CD4-positive, CD25-positive, alpha-beta regulatory T cell (primary cell): ENCODE data around the gene MAGI1. TPM values are rescaled to one million over a fixed set of nuclear protein-coding genes. Genes with fewer than 3 reads are reported as not detected.

ENCODE experiments used
- ATAC-seq, 2 donors: fragments of 150-1000 bp; cut with Tn5 transposase; one replicate each; pipeline ENCODE4 v1.10.0; 2021; ENCODE audit warnings: low read depth in 2 of 2, moderate number of reproducible peaks in 2 of 2, moderate library complexity in 1 of 2
- DNase-seq, 3 donors: peaks; one replicate each; pipeline versions ENCODE4 v3.0.0 to v3.0.0-alpha.2; 2012 to 2022; ENCODE audit warnings: mixed read lengths in 1 of 3
- H3K27ac ChIP-seq: one replicate; pipeline ENCODE4 v1.7.0; 2013; ENCODE audit warnings: mild to moderate bottlenecking, low read length; ENCODE audit not compliant: insufficient read depth, poor library complexity, severe bottlenecking
- H3K27me3 ChIP-seq: one replicate; pipeline ENCODE4 v1.7.0; 2013; ENCODE audit warnings: low read length; ENCODE audit not compliant: control insufficient read depth, insufficient read depth
- H3K36me3 ChIP-seq: one replicate; pipeline ENCODE4 v1.7.0; 2013; ENCODE audit warnings: mild to moderate bottlenecking, low read length, moderate library complexity; ENCODE audit not compliant: control insufficient read depth, insufficient read depth
- H3K4me1 ChIP-seq: 2 replicates; pipeline ENCODE4 v1.7.0; 2013; ENCODE audit warnings: mild to moderate bottlenecking, low read length; ENCODE audit not compliant: insufficient read depth, control insufficient read depth, poor library complexity, severe bottlenecking
- H3K4me3 ChIP-seq: one replicate; pipeline ENCODE4 v1.7.0; 2013; ENCODE audit warnings: low read depth, mild to moderate bottlenecking, low read length, moderate library complexity
- H3K9me3 ChIP-seq, 2 experiments: 1 replicate in 1 of 2; 2 replicates in 1 of 2; pipeline ENCODE4 v1.7.0; 2013; ENCODE audit warnings: low read length in 2 of 2, mild to moderate bottlenecking in 1 of 2, moderate library complexity in 1 of 2; ENCODE audit not compliant: control insufficient read depth in 2 of 2
- H3K27ac Mint-ChIP-seq, 3 donors: one replicate each; pipeline ENCODE4 v1.8.0; 2020 to 2022; ENCODE audit warnings: mild to moderate bottlenecking in 3 of 3, mixed read lengths in 3 of 3, moderate library complexity in 2 of 3
- H3K27me3 Mint-ChIP-seq: one replicate; pipeline ENCODE4 v1.8.0; 2022; ENCODE audit warnings: mild to moderate bottlenecking, mixed read lengths
- H3K36me3 Mint-ChIP-seq: one replicate; pipeline ENCODE4 v1.8.0; 2020; ENCODE audit warnings: mixed read lengths
- H3K4me1 Mint-ChIP-seq, 4 donors: one replicate each; pipeline ENCODE4 v1.8.0; 2020 to 2022; ENCODE audit warnings: mixed read lengths in 4 of 4, mild to moderate bottlenecking in 1 of 4
- H3K4me3 Mint-ChIP-seq, 4 donors: one replicate each; pipeline ENCODE4 v1.8.0; 2020 to 2022; ENCODE audit warnings: mild to moderate bottlenecking in 4 of 4, mixed read lengths in 4 of 4, moderate library complexity in 3 of 4
- H3K9me3 Mint-ChIP-seq, 7 donors: one replicate each; pipeline ENCODE4 v1.8.0; 2020 to 2022; ENCODE audit warnings: mixed read lengths in 7 of 7, mild to moderate bottlenecking in 3 of 7, moderate library complexity in 2 of 7
- polyA plus RNA-seq, 4 donors: library from polyadenylated mRNA; unstranded; fragments of 300-500 nt; fragmentation: Illumina TruSeq; gene quantifications; one replicate each; pipeline ENCODE4 v1.2.3, GENCODE V29; 2021
- total RNA-seq: library from RNA; stranded (reverse); gene quantifications from one replicate; pipeline ENCODE4 v1.2.3, GENCODE V29; 2022

The MAGI1 gene
- total and polyA plus RNA-seq, 5 donors from 2014 or later = 0.10 to 0.44 (median 0.19) TPM; not detected in 1

DNA sequence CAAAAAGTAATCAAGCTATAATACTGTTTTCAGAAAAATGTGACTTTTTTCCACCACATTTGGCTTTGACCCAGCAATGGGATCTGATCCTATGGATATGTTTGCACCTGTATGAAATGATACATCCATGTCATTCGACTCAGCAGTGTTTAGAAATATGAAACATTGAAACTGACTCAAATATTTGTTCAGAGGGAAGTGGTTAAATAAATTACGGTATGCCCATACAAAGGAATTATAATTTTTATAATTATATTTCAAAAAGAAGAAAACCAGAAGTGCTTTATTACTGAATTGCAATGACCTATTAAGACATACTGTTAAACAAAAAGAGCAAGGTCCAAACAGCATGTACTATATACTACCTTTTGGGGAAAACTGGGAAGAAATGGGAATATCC is 546.5 kb downstream of the MAGI1 start:
- Histone ChIP-seq H3K4me1 (no peaks in the 10 kb centered on the region), H3K27me3 (no peaks in the 10 kb centered on the region), H3K27ac (no peak overlapping the region), H3K9me3 (no peaks in the 10 kb centered on the region), H3K36me3 (no peaks in the 10 kb centered on the region), H3K4me3 (no peak overlapping the region)
- DNase-seq (no peak), ATAC-seq (no peak)
- Mint-ChIP-seq H3K27ac (no peak overlapping the region), H3K27me3 (no peaks in the 10 kb centered on the region), H3K4me1 (no peaks in the 10 kb centered on the region), H3K9me3 (peaks cover 0 to 12% (median 4%) of the 10 kb centered on the region in 7 donors), H3K36me3 (no peaks in the 10 kb centered on the region), H3K4me3 (no peak overlapping the region)

- no peaks in the 10 kb centered on the region for H3K4me1 ChIP-seq
- H3K27ac ChIP-seq = no peak overlapping the region
- no peaks in the 10 kb centered on the region for H3K36me3 ChIP-seq
- DNase-seq = no peak
- peaks cover 4% of the 10 kb centered on the region for H3K27me3 Mint-ChIP-seq
- no peaks in the 10 kb centered on the region for H3K36me3 Mint-ChIP-seq
- no peak for ATAC-seq
- H3K9me3 ChIP-seq = no peaks in the 10 kb centered on the region
- no peak overlapping the region for H3K4me3 Mint-ChIP-seq
- H3K27ac Mint-ChIP-seq = no peak overlapping the region
- no peaks in the 10 kb centered on the region for H3K27me3 ChIP-seq
- no peaks in the 10 kb centered on the region for H3K4me1 Mint-ChIP-seq
- no peak overlapping the region for H3K4me3 ChIP-seq
- H3K9me3 Mint-ChIP-seq = peaks cover 0 to 7% (median 3%) of the 10 kb centered on the region in 7 donors
Measured at GRCh38 chr3:65490114-65490513, 548.6 kb downstream of the MAGI1 start.

- Histone ChIP-seq H3K27me3 (no peaks in the 10 kb centered on the region), H3K4me1 (no peaks in the 10 kb centered on the region), H3K36me3 (no peaks in the 10 kb centered on the region), H3K4me3 (no peak overlapping the region), H3K9me3 (no peaks in the 10 kb centered on the region), H3K27ac (no peak overlapping the region)
- no peak overlapping the region for H3K4me3 Mint-ChIP-seq
- peaks cover 0 to 7% (median 3%) of the 10 kb centered on the region in 7 donors for H3K9me3 Mint-ChIP-seq
- ATAC-seq (no peak), DNase-seq (no peak)
- H3K27me3 Mint-ChIP-seq = peaks cover 4% of the 10 kb centered on the region
- H3K4me1 Mint-ChIP-seq = no peaks in the 10 kb centered on the region
- no peaks in the 10 kb centered on the region for H3K36me3 Mint-ChIP-seq
- no peak overlapping the region for H3K27ac Mint-ChIP-seq
Measured at GRCh38 chr3:65489253-65489652, 549.5 kb downstream of the MAGI1 start.

- Histone ChIP-seq H3K4me3 (no peak overlapping the region), H3K27me3 (no peaks in the 10 kb centered on the region), H3K27ac (no peak overlapping the region), H3K4me1 (no peaks in the 10 kb centered on the region), H3K9me3 (no peaks in the 10 kb centered on the region), H3K36me3 (no peaks in the 10 kb centered on the region)
- Mint-ChIP-seq H3K27ac (no peak overlapping the region), H3K36me3 (no peaks in the 10 kb centered on the region), H3K4me3 (no peak overlapping the region), H3K27me3 (peaks cover 4% of the 10 kb centered on the region), H3K4me1 (no peaks in the 10 kb centered on the region), H3K9me3 (peaks cover 0 to 3% (median 0%) of the 10 kb centered on the region in 7 donors)
- DNase-seq = no peak
- no peak for ATAC-seq
Measured at GRCh38 chr3:65485826-65486469, 552.8 kb downstream of the MAGI1 start.

GRCh38 chr3:65484964-65485363 is 553.8 kb downstream of the MAGI1 start:
- no peak overlapping the region for H3K27ac ChIP-seq
- H3K4me3 Mint-ChIP-seq = no peak overlapping the region
- H3K27me3 ChIP-seq = no peaks in the 10 kb centered on the region
- no peaks in the 10 kb centered on the region for H3K4me1 Mint-ChIP-seq
- no peaks in the 10 kb centered on the region for H3K4me1 ChIP-seq
- no peaks in the 10 kb centered on the region for H3K9me3 ChIP-seq
- H3K27ac Mint-ChIP-seq = no peak overlapping the region
- H3K36me3 Mint-ChIP-seq = no peaks in the 10 kb centered on the region
- peaks cover 0 to 3% (median 0%) of the 10 kb centered on the region in 7 donors for H3K9me3 Mint-ChIP-seq
- peaks cover 4% of the 10 kb centered on the region for H3K27me3 Mint-ChIP-seq
- DNase-seq = no peak
- no peaks in the 10 kb centered on the region for H3K36me3 ChIP-seq
- no peak overlapping the region for H3K4me3 ChIP-seq
- ATAC-seq = no peak

DNA sequence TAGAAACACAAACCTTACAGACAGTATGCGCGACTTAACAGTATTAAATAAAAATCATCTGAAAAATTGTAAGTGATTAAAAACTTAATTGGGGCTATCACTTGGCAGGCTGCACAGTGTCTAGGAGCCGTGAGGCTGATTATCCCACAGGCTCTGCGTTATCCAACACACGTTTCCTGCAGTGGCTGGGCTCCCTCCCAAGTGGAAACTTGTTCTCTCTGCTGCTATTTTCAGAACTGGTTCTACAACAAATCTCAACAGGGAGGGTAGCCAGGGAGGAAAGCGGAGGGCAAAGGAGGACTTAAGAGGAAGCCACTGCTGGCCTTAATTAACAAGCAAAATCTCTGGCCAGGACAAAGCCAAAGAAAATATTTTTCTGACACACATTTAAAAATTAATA is 555.2 kb downstream of the MAGI1 start:
- Histone ChIP-seq H3K27ac (no peak overlapping the region), H3K27me3 (no peaks in the 10 kb centered on the region), H3K36me3 (no peaks in the 10 kb centered on the region), H3K9me3 (no peaks in the 10 kb centered on the region), H3K4me1 (no peaks in the 10 kb centered on the region), H3K4me3 (no peak overlapping the region)
- peaks cover 0 to 3% (median 0%) of the 10 kb centered on the region in 7 donors for H3K9me3 Mint-ChIP-seq
- ATAC-seq (no peak), DNase-seq (no peak)
- H3K4me3 Mint-ChIP-seq = no peak overlapping the region
- no peaks in the 10 kb centered on the region for H3K36me3 Mint-ChIP-seq
- H3K27ac Mint-ChIP-seq = no peak overlapping the region
- no peaks in the 10 kb centered on the region for H3K4me1 Mint-ChIP-seq
- peaks cover 4% of the 10 kb centered on the region for H3K27me3 Mint-ChIP-seq

DNA sequence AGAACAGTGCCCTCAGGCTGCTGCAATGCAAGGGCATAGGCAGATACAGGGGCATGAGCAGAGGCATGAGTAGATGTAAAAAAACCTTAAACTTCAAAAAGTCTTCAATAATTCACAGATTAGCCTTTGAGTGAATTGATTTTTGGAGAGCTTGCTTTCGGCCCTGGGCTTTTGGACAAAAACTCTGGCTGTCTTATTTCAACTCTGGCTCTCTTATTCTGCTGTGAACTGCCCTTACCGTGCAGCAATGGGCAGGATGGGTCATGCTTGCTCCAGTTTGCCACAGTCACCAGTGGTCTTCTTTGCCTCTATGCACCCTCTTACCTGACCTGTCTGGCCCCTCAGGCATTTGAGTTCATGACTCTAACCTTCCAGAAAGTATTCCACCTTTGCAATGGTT is 555.7 kb downstream of the MAGI1 start:
- no peaks in the 10 kb centered on the region for H3K27me3 ChIP-seq
- no peak overlapping the region for H3K27ac ChIP-seq
- no peaks in the 10 kb centered on the region for H3K36me3 ChIP-seq
- DNase-seq (no peak), ATAC-seq (no peak)
- H3K9me3 ChIP-seq = no peaks in the 10 kb centered on the region
- Mint-ChIP-seq H3K4me1 (no peaks in the 10 kb centered on the region), H3K27ac (no peak overlapping the region), H3K4me3 (no peak overlapping the region), H3K9me3 (peaks cover 0 to 3% (median 0%) of the 10 kb centered on the region in 7 donors), H3K36me3 (no peaks in the 10 kb centered on the region), H3K27me3 (peaks cover 4% of the 10 kb centered on the region)
- H3K4me3 ChIP-seq = no peak overlapping the region
- no peaks in the 10 kb centered on the region for H3K4me1 ChIP-seq

GRCh38 chr3:65481085-65481484 is 557.6 kb downstream of the MAGI1 start:
- Histone ChIP-seq H3K9me3 (no peaks in the 10 kb centered on the region), H3K4me1 (no peaks in the 10 kb centered on the region), H3K36me3 (no peaks in the 10 kb centered on the region), H3K27ac (no peak overlapping the region), H3K4me3 (no peak overlapping the region), H3K27me3 (no peaks in the 10 kb centered on the region)
- no peaks in the 10 kb centered on the region for H3K36me3 Mint-ChIP-seq
- H3K4me1 Mint-ChIP-seq = no peaks in the 10 kb centered on the region
- ATAC-seq = no peak
- no peak overlapping the region for H3K27ac Mint-ChIP-seq
- DNase-seq = no peak
- no peaks in the 10 kb centered on the region for H3K27me3 Mint-ChIP-seq
- H3K9me3 Mint-ChIP-seq = peaks cover 0 to 1% (median 0%) of the 10 kb centered on the region in 7 donors
- H3K4me3 Mint-ChIP-seq = no peak overlapping the region
